Occipital lobe (tissue), 2 donors: Measurements from ENCODE around the gene ABCB1. TPM values are rescaled to one million over a fixed set of nuclear protein-coding genes. Genes with fewer than 3 reads are reported as not detected.

ENCODE experiments used
- DNase-seq: peaks from one replicate; lab custom pipeline; 2025; lab: John Stamatoyannopoulos, UW
- total RNA-seq: library from RNA; depleted of rRNA; stranded (reverse); fragments of >200 nt; gene quantifications from one replicate; pipeline ENCODE4 v1.2.3, GENCODE V29; 2014

The ABCB1 gene
- total RNA-seq, result 14.7 TPM

GRCh38 chr7:87600130-87601124 lies at the start of gene ABCB1:
Gene ABCB1 (minus strand): TSS chr7:87600884. CDS start chr7:87600184, 700 bp downstream.
- peak; percentile 54 for DNase-seq

GRCh38 chr7:87648316-87648715 lies 47.6 kb upstream of the ABCB1 start:
- no peak for DNase-seq

- no peak for DNase-seq
Observed at GRCh38 chr7:87645446-87645845, 44.8 kb upstream of the ABCB1 start.

- DNase-seq, result no peak
Observed at GRCh38 chr7:87635921-87636320, 35.2 kb upstream of the ABCB1 start.

- peak; percentile 15 for DNase-seq
Observed at GRCh38 chr7:87628780-87629569, 28.3 kb upstream of the ABCB1 start.

GRCh38 chr7:87627634-87627994 lies 26.9 kb upstream of the ABCB1 start:
- no peak for DNase-seq

- DNase-seq, result no peak
Observed at GRCh38 chr7:87625101-87625500, 24.4 kb upstream of the ABCB1 start.

- no peak for DNase-seq
Observed at GRCh38 chr7:87624628-87625027, 23.9 kb upstream of the ABCB1 start.

GRCh38 chr7:87615197-87615596 lies 14.5 kb upstream of the ABCB1 start:
- DNase-seq, result no peak

GRCh38 chr7:87609916-87610315 lies 9.2 kb upstream of the ABCB1 start:
- no peak for DNase-seq

GRCh38 chr7:87608431-87608830 lies 7.7 kb upstream of the ABCB1 start:
- DNase-seq, result no peak

GRCh38 chr7:87604264-87604663 lies 3.6 kb upstream of the ABCB1 start:
- no peak for DNase-seq

- DNase-seq, result no peak
Observed at GRCh38 chr7:87599336-87599735, 1.3 kb downstream of the ABCB1 start.

- no peak for DNase-seq
Observed at GRCh38 chr7:87598234-87599009, 2.3 kb downstream of the ABCB1 start.

- no peak for DNase-seq
Observed at GRCh38 chr7:87596696-87597095, 4.0 kb downstream of the ABCB1 start.

GRCh38 chr7:87596136-87596535 lies 4.5 kb downstream of the ABCB1 start:
- DNase-seq, result no peak

GRCh38 chr7:87592300-87592699 lies 8.4 kb downstream of the ABCB1 start:
- DNase-seq, result no peak

- no peak for DNase-seq
Observed at GRCh38 chr7:87591211-87591610, 9.5 kb downstream of the ABCB1 start.

- DNase-seq, result no peak
Observed at GRCh38 chr7:87590578-87590977, 10.1 kb downstream of the ABCB1 start.

- no peak for DNase-seq
Observed at GRCh38 chr7:87589631-87590030, 11.1 kb downstream of the ABCB1 start.

- no peak for DNase-seq
Observed at GRCh38 chr7:87581723-87582122, 19.0 kb downstream of the ABCB1 start.

- DNase-seq, result no peak
Observed at GRCh38 chr7:87580636-87581035, 20.0 kb downstream of the ABCB1 start.
